HG03565 (cell line): ENCODE measurements around the gene NCBP3.
"Not testable (repeated sequence)": the region's sequence is repeated elsewhere in the genome, so short reads cannot be mapped to it uniquely, and the experiment has no call there.

Experiments used
- ATAC-seq: cut with Tn5 transposase; IDR thresholded peaks from one replicate; pipeline ENCODE4 v1.9.1; 2021; ENCODE audit warnings: mild to moderate bottlenecking, moderate library complexity; ENCODE audit not compliant: unreplicated experiment

NCBP3 gene

GRCh38 chr17:3884188-3884587, 38.1 kb upstream of the NCBP3 start:
- no peak for ATAC-seq

- no peak for ATAC-seq
Observed at GRCh38 chr17:3882276-3882675, 36.2 kb upstream of the NCBP3 start.

- no peak for ATAC-seq
Observed at GRCh38 chr17:3880983-3881382, 34.9 kb upstream of the NCBP3 start.

- no peak for ATAC-seq
Observed at GRCh38 chr17:3879591-3880417, 33.8 kb upstream of the NCBP3 start.

- no peak for ATAC-seq
Observed at GRCh38 chr17:3879186-3879585, 33.1 kb upstream of the NCBP3 start.

- no peak for ATAC-seq
Observed at GRCh38 chr17:3877220-3877619, 31.2 kb upstream of the NCBP3 start.

GRCh38 chr17:3875317-3875716, 29.3 kb upstream of the NCBP3 start:
- ATAC-seq: no peak

- no peak for ATAC-seq
Observed at GRCh38 chr17:3873862-3874261, 27.8 kb upstream of the NCBP3 start.

- ATAC-seq: no peak
Observed at GRCh38 chr17:3870871-3871306, 24.8 kb upstream of the NCBP3 start.

- ATAC-seq: no peak
Observed at GRCh38 chr17:3867606-3868005, 21.6 kb upstream of the NCBP3 start.

GRCh38 chr17:3867106-3867505, 21.1 kb upstream of the NCBP3 start:
- ATAC-seq: no peak

- no peak for ATAC-seq
Observed at GRCh38 chr17:3866276-3866675, 20.2 kb upstream of the NCBP3 start.

GRCh38 chr17:3865176-3865575, 19.1 kb upstream of the NCBP3 start:
- no peak for ATAC-seq

GRCh38 chr17:3864534-3864933, 18.5 kb upstream of the NCBP3 start:
- no peak for ATAC-seq

- no peak for ATAC-seq
Observed at GRCh38 chr17:3861761-3862681, 16.0 kb upstream of the NCBP3 start.

GRCh38 chr17:3860939-3861700, 15.1 kb upstream of the NCBP3 start:
- ATAC-seq: no peak

GRCh38 chr17:3859940-3860339, 13.9 kb upstream of the NCBP3 start:
- no peak for ATAC-seq

- no peak for ATAC-seq
Observed at GRCh38 chr17:3857261-3858105, 11.4 kb upstream of the NCBP3 start.

- ATAC-seq: not testable (repeated sequence)
Observed at GRCh38 chr17:3854204-3854603, 8.2 kb upstream of the NCBP3 start.

- ATAC-seq: no peak
Observed at GRCh38 chr17:3852561-3852960, 6.5 kb upstream of the NCBP3 start.
